ENCODE measurements around the gene DLGAP1.
"Not testable (repeated sequence)": the region's sequence is repeated elsewhere in the genome, so short reads cannot be mapped to it uniquely, and the experiment has no call there.

Gene DLGAP1

GRCh38 chr18:3620146-3621119, 834.7 kb downstream of the DLGAP1 start:
- no peak for DNase-seq (ENCODE audit: low read depth)

DNA sequence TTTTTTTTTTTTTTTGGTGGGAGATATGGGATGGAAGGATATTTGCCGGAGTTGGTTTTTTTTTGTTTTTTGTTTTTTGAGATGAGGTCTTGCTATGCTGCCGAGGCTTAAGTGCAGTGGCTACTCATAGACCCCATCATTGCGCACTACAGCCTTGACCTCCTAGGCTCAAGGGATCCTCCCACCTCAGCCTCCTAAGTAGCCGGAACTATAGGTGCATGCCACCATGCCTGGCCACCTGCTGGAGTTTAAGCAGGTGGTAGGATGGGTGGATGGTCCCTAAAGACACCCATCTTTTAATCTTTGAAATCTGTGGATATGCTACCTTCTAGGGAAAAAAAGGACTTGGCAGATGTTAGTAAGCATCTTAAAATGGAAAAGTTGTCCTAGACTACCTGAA, 835.4 kb downstream of the DLGAP1 start:
- no peak for DNase-seq (ENCODE audit: low read depth)

- DNase-seq (ENCODE audit: low read depth), result no peak
These were observed 835.9 kb downstream of the DLGAP1 start for GRCh38 chr18:3619222-3619621.

DNA sequence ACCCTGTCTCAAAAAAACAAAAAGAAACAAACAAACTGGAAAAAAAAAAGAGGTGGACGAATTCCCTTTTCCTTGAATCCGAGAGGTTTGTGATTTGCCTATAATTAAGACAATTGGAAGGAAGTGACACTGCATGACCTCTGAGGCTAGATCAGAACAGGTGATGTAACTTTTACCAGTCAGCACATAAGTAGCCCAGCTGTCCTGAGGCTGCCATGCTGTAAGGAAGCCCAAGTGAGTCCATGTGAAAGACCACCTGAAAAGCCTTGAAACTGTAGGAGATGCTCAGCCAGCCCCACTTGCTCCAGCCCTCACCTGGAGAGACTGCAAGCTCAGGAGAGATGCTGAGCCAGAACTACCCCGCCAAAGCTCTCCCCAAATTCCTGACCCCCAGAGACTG, 838.4 kb downstream of the DLGAP1 start:
- DNase-seq (ENCODE audit: low read depth), result no peak

- no peak for DNase-seq (ENCODE audit: low read depth)
These were observed 839.0 kb downstream of the DLGAP1 start for GRCh38 chr18:3616142-3616541.

GRCh38 chr18:3615374-3615985, 839.6 kb downstream of the DLGAP1 start:
- DNase-seq (ENCODE audit: low read depth), result no peak

DNA sequence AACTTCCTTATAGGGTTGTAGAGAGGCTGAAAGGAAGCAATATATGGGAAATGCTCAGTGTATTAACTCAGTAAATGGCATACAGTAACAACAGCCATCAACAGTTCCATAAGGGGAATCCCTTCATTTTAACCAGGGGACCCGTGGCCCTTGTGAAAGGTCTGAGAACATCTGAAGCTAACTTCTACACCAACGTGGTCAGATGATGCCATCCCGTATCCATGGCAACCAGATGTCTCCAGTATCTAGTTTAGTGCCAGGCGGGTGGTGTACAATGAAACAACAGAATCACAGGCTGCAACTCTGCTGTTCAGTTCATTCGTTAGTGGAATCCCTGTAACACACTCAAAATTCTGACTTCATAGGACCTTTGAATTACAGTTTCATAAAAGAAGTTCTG, 842.8 kb downstream of the DLGAP1 start:
- DNase-seq (ENCODE audit: low read depth), result no peak

DNA sequence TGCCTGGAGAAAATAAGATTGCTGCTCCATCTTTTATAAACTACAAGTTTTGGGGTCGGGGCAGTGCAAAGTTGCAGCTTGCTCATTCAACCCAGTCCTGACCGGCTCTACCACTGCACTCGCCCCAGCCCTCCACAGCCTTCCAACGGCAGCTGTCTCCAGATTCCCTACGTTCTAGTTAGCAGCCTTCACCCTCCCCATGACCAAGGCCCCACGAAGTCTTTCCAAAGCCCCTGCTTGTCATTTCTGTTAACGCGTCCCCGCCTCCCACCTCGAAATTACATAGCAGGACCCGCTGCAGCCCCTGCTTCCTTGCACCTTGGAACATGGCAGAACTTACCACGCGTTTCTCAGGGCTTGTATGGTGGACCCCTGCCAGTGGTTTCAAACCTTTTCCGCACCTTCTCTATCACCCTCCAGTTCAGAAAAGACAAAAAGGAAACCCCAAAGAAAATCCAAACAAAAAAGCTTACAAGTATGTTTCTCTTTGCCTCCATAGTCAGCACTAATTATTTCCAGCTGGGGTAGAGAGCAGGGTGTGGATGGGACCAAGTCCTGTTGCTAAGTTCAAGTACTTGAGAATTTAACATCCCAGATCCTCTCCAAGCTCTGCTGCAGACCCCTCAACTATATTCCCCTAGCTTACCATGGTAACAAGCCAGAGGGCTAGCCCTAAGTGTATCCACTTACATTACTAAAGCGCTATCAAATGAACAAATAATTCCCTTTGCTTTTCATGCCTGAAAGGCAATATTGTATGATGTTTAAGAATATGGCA, 843.6 kb downstream of the DLGAP1 start:
- no peak for DNase-seq (ENCODE audit: low read depth)

DNA sequence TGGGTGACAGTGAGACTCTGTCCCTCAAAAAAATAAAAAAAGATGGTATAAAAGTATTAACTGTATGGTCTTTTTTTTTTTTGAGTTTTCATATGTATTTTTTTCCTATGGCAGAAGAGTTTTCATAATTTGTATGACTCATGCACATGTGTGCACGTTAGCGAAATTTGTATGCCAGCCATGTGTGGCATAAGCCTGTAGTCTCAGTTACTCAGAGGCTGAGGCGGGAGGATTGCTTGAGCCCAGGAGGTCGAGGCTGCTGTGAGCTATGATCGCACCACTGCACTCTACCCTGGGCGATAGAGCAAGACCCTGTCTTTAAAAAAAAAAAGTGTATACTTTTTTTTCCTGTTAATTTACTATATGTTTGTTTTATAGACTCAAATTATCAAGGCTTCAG, 844.3 kb downstream of the DLGAP1 start:
- DNase-seq (ENCODE audit: low read depth), result no peak

GRCh38 chr18:3610188-3610708, 844.9 kb downstream of the DLGAP1 start:
- DNase-seq (ENCODE audit: low read depth), result no peak

- DNase-seq (ENCODE audit: low read depth), result no peak
These were observed 846.6 kb downstream of the DLGAP1 start for GRCh38 chr18:3608488-3608887.

DNA sequence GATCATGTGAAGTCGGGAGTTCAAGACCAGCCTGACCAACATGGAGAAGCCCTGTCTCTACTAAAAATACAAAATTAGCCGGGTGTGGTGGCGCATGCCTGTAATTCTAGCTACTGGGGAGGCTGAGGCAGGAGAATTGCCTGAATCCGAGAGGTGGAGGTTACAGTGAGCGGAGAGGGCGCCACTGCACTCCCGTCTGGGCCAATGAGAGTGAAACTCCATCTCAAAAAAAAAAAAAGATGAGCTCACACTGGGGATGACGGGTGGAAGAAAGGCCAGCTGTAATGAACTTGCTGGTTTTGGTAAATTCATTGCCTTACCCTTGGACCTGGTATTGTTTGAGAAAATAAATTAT, 847.0 kb downstream of the DLGAP1 start:
- not testable (repeated sequence) for DNase-seq (ENCODE audit: low read depth)

DNA sequence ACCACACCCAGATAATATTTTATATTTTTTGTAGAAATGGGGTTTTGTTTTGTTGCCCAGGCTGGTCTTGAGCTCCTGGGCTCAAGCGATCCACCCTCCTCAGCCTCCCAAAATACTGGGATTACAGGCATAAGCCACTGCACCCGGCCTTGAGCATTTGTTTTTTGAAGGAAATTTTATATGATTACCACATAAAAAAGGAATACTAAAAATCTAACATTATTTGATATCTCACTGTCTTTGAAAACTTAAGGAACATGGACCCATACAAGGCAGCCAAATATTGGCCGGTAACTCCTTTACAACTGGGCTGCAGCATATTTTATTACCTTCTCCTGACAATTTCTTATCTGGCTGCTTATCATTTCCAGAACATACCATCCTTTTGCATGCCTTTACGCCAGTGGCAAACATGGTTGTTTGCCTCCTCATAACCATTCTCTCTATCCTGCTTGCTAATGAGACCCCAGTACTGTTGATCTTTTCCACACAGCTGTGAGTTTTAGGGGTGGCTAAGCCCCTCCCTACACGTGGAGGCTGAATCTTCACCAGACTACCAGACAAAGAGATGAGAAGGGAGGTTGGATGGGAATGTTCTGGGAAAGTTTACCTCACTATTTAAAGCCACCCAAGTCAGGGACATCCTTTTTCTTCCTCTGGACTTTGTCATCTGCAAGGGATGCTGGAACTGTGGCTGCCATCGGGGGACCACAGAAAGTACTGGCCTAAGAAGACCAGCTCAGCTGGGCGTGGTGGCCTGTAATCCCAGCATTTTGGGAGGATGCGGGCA, 847.6 kb downstream of the DLGAP1 start:
- no peak for DNase-seq (ENCODE audit: low read depth)

GRCh38 chr18:3606863-3607262, 848.2 kb downstream of the DLGAP1 start:
- DNase-seq (ENCODE audit: low read depth), result not testable (repeated sequence)

GRCh38 chr18:3605954-3606443, 849.1 kb downstream of the DLGAP1 start:
- peak; percentile 12 for DNase-seq (ENCODE audit: low read depth)

DNA sequence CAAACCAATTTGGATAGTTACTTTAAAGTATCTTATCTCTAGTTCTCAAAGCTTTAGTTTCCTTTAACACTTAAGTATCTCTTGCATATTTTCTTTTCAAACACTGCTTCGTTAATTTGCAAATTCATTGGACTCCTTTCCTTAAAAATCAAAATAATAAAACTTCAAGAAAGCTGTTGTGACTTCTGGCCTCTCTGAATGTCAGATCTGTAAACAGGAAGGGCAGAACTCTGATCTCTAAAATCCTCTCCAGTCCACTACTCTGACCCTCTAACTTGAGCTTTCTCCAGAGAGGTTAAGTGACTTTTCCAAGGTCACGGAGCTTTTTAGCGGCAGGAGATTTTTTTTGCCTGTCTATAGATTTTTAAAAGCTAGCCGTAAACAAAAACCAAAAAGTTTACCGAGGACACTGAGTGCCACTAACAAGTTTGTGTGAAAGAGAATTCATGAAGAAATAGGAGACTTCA, 849.6 kb downstream of the DLGAP1 start:
- DNase-seq (ENCODE audit: low read depth), result no peak

DNA sequence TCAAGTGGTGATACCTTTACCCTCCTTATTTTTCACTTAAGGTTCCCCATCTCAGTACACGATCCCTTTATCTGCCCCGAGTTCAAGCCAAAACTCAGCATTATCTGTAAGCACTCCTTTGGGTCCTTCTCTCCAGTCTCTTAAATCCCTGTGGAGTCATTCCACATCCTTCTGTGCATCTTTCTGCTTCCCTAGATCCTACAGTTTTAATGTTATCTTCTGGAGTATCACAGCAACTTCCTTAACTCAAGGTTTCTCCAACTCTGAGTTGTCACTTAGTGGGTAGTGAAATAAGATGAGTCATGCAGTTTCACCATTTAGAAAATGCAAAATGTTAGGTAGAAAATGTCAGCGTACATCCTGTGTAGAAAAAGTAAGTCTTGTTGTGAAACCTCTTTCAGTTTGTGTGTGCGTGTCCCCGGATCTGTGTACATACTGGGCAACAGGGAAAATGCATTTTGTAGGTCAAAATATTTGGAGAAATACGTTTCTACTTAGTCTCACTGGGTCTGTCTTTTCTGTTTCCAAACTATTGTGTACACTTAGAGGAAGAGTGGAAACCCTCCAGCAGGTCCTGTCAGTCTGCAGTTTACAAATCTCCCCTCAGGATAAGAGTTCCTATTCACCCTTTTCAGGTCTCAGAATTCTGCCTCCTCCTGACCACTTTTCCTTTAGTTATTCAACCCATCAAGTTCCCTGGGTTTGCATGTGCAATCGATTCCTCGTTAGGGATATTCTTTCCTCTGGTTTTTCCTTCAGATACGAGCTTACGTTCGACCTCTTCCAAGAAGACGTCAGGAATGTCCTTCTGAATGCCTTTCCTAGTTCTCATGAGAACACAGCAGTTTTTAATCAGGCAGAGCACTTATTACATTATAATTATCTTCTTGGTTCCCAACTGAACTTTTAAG, 850.4 kb downstream of the DLGAP1 start:
- DNase-seq (ENCODE audit: low read depth), result no peak

DNA sequence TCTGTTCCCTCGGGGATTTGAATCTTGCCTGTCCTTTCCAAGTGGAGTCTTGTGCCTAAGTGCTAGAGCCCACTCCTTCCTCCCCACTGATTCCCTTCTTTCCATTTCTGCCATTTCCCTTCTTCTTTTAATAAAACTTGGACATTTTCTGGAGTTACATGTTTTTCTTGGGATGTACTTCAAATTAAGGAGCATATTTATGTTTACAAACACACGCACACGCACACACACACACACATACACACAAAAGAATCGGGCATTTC, 850.9 kb downstream of the DLGAP1 start:
- no peak for DNase-seq (ENCODE audit: low read depth)

DNA sequence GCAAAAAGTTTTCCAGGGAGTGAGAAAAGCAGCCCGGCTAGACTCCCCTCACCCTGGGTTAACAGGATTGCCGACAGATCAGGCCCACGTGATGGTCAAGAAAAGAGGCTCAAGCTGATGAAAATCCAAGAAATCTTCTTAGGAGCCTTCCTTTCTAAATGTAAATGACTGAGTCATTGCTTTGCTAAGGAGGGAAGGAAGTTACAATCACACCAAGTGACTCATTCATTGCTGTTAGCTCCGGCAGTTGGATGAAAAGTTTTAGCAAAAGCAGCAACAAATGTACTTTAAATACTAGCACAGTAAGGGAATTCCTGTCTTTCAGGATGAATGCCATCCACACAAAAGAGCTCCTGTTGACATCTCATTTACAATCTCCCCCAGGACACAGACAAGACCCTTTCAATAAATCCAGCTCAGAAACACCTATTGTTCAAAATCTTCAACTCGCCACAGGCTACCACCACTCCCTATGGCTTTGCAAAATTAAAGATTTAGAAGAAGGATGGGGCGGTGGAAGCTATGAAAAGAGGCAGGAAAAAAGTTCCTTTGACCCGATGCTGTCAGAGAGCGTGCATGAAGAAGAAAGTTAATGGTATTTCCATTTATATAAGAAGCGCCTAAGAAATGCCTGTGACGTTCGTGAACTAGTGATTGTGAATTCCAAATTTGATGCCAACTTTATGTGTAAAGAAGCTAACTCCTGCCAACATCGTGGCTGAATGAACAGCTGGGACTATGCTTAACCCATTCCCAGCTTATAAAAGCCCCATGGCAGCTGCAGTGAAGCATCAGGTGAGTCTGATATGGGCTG, 851.5 kb downstream of the DLGAP1 start:
- no peak for DNase-seq (ENCODE audit: low read depth)

Data from T-helper 22 cell (primary cell).